Colon (tissue), 2 donors: ENCODE measurements around the gene TMIGD2.

Experiments
- FAIRE-seq: peaks from 2 replicates; lab custom pipeline; 2012; peaks lifted over from hg19 to GRCh38; lab: Jason Lieb, UNC
- donor health status: control.
- donor health status: control.

TMIGD2 gene

DNA sequence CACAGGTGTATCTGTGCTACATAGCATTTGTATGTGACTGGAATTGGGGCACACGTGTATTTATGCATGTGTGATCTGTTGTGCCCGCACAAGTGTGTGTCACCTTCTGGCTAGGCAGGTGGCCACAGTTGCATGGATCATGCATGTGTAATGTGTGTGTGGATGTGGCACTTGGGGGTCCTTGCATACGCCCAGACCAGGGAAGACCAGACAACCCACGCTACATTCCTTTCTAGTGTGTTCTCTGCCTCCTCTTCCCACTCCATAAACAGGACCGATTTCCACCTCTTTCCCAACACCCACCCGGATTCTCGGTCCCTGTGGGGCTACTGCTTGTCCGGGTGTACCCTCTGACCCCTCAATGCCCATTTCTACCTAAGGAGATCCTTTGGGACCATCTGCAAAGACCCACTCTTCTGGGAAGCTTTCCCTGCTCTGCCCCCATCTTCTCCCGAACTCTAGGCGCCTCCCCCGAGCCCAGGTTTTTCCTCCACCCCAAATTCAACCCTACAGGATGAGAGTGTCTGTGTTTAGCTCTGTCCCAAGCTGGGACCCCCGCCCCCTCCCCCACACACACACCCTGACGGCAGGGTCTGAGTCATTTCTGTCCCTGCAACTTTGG, 24.1 kb upstream of the TMIGD2 start:
- FAIRE-seq: no peak

DNA sequence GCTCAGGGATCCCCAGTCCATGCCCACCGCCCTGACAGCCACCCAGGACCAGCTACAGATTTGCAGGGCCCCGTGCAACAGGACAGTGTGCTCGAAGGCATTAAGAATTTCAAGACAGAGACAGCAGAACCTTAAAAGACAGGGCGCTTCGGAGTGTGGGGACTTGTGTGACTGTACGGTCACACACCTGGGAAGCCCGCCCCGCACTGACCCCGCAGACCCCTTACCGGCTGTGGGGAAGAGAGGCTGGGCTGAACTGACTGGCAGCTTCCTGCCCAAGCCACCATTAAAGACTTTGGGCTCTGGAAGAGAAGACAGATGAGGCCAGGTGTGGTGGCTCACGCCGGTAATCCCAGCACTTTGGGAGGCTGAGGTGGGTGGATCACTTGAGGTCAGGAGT, 22.0 kb upstream of the TMIGD2 start:
- FAIRE-seq: no peak

- FAIRE-seq: no peak
Observed at GRCh38 chr19:4323692-4324091, 21.5 kb upstream of the TMIGD2 start.

GRCh38 chr19:4322942-4323665, 20.9 kb upstream of the TMIGD2 start:
- FAIRE-seq: no peak

DNA sequence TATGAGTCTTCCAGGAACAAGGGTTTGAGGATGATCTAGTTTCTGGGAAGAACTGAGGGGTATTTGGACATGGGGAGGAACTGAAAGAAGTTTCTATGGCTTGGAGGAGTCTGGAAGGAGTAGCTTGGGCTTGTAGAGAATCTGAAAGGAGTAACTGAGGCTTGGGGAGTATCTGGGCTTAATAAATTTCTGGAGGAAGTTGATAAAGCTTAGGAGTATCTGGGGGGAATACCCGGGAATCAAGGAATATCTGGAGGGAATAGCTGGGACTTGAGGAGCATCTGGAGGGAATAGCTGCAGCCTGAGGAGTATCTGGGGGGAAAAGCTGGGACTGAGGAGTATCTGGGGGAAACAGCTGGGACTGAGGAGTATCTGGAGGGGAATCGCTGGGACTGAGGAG, 18.2 kb upstream of the TMIGD2 start:
- no peak for FAIRE-seq

DNA sequence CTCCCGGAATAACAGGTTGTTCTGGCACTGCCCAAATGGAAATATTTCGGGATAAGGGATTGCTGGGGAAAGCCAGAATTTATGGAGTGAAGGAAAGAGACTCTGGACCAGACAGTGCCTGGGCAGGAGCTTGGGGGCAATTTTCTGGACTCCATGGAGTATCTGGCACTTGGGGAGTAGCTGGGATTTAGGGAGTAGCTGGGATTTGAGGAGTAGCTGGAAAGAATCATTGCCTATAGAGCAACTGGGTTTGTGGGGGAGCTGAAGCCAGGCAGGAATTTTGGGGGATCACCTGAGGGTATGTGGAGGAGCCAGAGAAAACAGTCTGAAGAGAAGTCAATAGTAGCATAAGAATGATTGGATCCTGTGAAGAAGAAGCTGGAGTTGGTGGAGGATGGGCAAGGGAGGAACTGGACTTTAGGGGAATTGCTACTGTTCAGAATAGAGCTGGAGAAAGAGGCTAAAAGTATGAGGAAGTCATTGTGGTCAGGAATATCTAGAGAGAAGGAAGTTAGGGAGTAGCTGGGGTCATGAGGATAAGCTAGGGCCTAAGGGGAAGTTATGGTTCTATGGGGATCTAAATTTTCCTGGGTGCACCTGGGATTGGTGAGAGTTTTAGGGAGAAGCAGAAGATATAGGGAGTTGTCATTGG, 17.0 kb upstream of the TMIGD2 start:
- FAIRE-seq: no peak

DNA sequence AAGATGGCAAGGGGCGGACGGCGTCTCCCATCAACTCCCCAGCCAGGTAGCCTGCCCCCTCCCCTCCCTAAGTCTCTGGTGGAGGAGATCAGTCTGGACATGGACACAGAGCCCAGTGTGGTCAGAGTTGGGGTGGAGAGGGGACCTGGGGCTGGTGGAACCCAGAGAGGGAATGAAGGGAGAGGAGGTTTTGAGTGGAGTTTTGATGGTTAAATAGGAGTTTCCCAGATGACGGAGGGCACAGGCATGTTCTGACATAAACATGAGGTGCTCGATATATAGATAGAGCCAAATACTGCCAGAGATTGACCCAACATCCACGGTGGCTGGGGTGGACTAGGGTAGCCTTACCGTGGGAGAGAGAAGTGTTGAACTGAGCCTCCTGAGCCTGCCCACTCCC, 16.3 kb upstream of the TMIGD2 start:
- no peak for FAIRE-seq

DNA sequence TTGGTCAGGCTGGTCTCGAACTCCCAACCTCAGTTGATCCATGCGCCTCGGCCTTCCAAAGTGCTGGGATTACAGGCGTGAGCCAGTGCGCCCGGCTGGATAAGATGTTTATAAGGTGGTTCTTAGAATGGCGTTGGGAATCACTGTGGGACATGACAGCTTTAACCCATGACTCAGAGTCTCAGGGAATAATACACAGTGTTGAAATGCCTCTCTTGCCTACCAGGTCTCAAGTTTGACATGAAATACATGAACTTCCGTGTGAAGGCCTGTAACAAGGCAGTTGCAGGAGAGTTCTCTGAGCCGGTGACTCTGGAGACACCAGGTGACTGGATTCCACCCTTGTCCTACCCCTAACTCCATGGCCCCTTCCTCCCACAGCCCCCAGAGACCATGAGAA, 14.8 kb upstream of the TMIGD2 start:
- no peak for FAIRE-seq

GRCh38 chr19:4313847-4314490, 11.8 kb upstream of the TMIGD2 start:
- no peak for FAIRE-seq

GRCh38 chr19:4310247-4311121, 8.3 kb upstream of the TMIGD2 start:
- no peak for FAIRE-seq

DNA sequence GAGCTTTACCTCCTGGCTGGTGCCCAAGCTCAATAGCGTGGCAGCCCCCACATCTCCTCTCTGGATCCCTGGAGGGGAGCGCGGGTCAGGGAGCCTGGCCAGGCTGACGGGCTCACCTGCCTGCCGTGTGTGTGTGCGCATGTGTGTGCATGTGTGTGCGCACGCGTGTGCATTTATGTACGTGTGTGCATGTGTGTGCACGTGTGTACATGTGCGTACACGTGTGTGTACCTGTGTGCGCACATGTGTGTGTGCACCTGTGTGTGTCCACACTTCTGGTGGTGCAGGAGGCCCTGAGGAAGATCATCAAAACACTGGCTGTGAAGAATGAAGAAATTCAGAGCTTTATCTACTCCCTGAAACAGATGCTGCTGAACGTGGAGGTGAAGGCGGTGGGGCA, 3.5 kb upstream of the TMIGD2 start:
- no peak for FAIRE-seq

DNA sequence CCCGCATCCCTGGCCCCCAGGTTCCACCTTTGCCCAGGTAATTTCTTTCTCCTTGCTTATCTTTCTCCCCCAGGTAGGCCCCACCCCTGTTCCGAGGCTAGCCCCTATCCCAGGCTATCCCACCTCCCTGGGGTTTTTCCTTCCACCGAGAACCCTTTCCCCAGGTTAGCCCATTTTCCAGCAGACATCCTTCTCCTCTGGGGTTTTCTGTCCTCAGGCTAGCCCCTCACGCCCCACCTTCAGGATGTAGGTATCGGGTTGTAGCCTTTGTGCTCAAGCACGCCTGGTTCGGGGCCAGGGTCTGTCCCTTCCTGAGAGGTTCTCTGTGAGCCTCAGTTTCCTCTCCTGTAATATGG, 3.0 kb upstream of the TMIGD2 start:
- FAIRE-seq: no peak

DNA sequence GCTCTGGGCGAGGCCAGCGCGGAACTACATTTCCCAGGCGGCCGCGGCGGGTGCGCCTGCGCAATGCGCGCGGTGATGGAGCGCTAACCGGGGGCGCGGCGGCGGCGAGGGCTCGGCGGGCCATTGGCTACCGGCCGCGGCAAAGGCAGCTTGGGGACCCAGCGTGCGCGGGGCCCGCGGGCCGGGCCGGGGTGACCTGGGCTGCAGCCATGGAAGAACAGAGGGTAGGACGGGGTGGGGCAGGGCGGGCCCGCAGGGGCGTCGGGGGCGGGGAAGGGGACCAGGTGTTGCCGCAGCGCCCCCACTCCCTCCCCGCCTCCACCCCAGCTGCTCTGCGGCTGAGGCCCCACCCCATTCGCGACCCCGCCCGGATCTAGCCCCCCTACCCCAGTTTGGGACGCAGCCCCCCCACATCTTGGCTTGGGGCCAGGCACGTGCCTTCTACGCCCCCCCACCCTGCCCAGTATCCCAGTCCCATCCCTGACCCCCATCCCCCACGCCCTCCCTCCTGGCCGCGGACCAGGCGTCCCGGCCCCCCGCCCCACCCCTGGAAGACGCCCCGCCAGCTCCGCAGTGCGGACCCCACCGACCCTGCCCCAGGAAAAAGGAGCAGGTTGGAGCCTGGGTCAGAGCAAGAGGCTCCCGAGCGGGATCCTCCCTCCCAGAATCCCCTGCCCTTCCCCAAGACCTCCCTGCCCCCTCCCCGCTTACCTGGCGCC, 2.5 kb upstream of the TMIGD2 start, which contains the start of gene FSD1:
Gene FSD1, plus strand, starts transcription at position 61 of the 719 bp plus-strand sequence. Its CDS starts 149 bp downstream, at position 210.
- FAIRE-seq: no peak

DNA sequence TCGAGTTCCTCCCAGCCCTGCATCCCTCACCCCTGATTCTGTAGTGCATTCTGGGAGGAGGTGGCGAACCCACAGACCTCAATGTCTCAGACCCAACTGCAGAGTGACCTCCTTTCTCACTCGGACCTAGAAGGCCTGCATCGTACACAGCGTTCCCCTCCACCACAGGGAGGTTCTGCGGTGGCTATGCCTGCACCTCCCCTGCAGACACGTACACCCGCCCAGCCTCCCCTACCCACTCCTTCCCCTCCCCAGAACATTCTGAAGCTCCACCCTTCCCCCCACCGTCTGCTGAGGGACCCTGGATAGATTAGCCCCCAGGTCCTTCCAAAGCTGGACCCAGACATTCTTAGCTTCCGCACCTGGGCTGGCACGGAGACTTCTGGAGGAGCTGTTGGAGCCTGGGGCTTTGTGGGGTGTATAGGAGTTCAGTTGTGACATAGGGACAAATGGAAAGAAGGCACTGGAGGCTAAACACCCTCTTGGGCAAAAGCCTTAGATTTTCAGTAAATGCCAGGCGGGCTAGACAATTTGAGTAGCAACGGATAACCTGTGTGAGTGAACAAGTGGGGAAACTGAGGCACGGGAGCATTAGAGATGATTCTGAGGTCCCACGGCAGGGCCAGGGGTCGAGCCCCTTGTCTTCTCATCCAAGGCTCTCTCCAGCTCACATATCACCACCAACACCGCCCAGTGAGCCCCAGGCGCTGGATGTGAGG, 1.8 kb upstream of the TMIGD2 start:
- no peak for FAIRE-seq

DNA sequence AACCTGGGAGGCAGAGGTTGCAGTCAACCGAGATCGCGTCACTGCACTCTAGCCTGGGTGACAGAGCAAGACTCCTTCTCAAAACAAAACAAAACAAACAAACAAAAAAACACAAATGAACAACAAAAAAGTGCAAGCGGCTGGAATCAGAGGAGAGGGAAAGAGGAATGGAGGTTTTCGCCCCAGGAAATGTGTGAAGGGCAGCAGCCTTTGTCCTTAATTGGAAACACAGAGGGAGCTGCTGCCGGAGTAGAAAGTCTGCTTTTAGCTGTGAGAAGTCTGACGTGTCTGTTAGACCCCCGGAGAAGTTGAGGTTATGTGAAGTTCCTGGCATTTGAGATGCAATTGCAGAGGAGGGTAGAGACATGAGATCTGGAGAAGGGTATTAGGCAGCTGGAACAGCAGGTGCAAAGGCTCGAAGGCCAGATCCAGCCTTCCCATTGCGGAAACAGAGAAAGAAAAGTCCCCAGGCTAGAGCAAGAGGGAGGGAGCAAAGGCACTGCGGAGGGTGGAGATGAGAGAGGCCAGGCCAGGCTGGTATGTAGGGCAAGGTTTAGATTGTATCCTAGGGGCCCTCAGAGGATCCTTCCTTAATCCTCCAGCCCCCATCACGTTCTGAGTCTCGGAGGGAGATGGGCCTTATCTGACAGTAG, 473 bp downstream of the TMIGD2 start:
- no peak for FAIRE-seq

DNA sequence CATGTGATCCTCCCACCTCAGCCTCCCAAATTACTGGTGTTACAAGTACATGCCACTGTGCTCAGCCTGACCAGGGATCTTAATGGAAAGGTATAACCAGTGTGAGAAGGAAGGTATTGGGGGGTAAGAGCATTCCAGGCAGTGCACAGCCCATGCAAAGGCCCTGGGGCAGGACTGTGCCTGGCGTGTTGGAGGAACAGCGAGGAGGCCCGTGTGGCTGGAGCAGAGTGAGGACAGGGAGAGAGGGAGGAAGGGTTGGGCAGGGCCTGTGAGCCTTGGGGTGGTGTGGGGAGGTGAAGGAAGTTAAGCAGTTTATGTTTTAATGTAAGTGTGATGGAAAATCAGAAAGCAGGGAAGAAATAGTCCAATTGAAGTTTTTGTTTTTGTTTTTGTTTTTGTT, 1.6 kb downstream of the TMIGD2 start:
- no peak for FAIRE-seq

GRCh38 chr19:4298810-4299550, 3.2 kb downstream of the TMIGD2 start:
- no peak for FAIRE-seq

GRCh38 chr19:4297901-4298809, 4.0 kb downstream of the TMIGD2 start:
- FAIRE-seq: no peak
